Activated CD8-positive, alpha-beta T cell treated with anti-CD3 and anti-CD28 coated beads for 36 hours (primary cell): Measurements from ENCODE around the gene SPRY4. TPM values are rescaled to one million over a fixed set of nuclear protein-coding genes. Genes with fewer than 3 reads are reported as not detected.

Source experiments
- ATAC-seq: fragments of 200-7000 bp; cut with Tn5 transposase; one replicate; pipeline ENCODE4 v1.10.0; 2021; ENCODE audit warnings: mild to moderate bottlenecking, moderate library complexity
- CTCF ChIA-PET: fragments of 350-600 bp; sonication (Branson Sonifier 250); formaldehyde crosslinking; loops from one replicate; lab custom pipeline; 2021; ENCODE audit warnings: antibody characterized with exemption; lab: Charles Lee
- POLR2A ChIA-PET: fragments of 350-600 bp; sonication (Branson Sonifier 250); formaldehyde crosslinking; loops from one replicate; lab custom pipeline; 2021; ENCODE audit warnings: antibody characterized with exemption; lab: Charles Lee
- DNase-seq: peaks from one replicate; pipeline ENCODE4 v3.0.0-alpha.2; 2020
- H3K27ac Mint-ChIP-seq: one replicate; pipeline ENCODE4 v1.8.0; 2021; ENCODE audit warnings: mild to moderate bottlenecking, mixed read lengths
- H3K27me3 Mint-ChIP-seq: one replicate; pipeline ENCODE4 v1.8.0; 2021; ENCODE audit warnings: mixed read lengths
- H3K36me3 Mint-ChIP-seq: one replicate; pipeline ENCODE4 v1.8.0; 2021; ENCODE audit warnings: low read depth, mixed read lengths
- H3K4me1 Mint-ChIP-seq: one replicate; pipeline ENCODE4 v1.8.0; 2021; ENCODE audit warnings: low read depth, mixed read lengths
- H3K4me3 Mint-ChIP-seq: one replicate; pipeline ENCODE4 v1.8.0; 2021; ENCODE audit warnings: mild to moderate bottlenecking, moderate library complexity, mixed read lengths
- H3K9me3 Mint-ChIP-seq: one replicate; pipeline ENCODE4 v1.8.0; 2021; ENCODE audit warnings: mixed read lengths
- CTCF ChIP-seq: fragments of 200-600 bp; IDR thresholded peaks from one replicate; pipeline ENCODE4 v1.8.0; 2022; ENCODE audit warnings: antibody characterized with exemption, mild to moderate bottlenecking
- intact Hi-C: fragments of 100-400 bp; cut with micrococcal nuclease; formaldehyde crosslinking; loops from one replicate; pipeline ENCODE4 v1.10.0; 2022
- total RNA-seq, 2 experiments: library from RNA; stranded (reverse); gene quantifications; one replicate each; pipeline ENCODE4 v1.2.3, GENCODE V29; 2021

SPRY4 gene
- total RNA-seq, 2 experiments from 2014 or later: 0.90 to 1.0 TPM

GRCh38 chr5:142314109-142314508, 10.7 kb downstream of the SPRY4 start:
- intact Hi-C loops: no loop called here
- Mint-ChIP-seq H3K27me3 (peaks cover 2% of the 10 kb centered on the region), H3K9me3 (no peaks in the 10 kb centered on the region), H3K4me1 (peaks cover 15% of the 10 kb centered on the region), H3K27ac (no peak overlapping the region), H3K36me3 (no peaks in the 10 kb centered on the region), H3K4me3 (no peak overlapping the region)
- no peak for ATAC-seq
- no peak for TF ChIP-seq CTCF
- ChIA-PET CTCF (no interaction called here), POLR2A (no interaction called here)
- DNase-seq: no peak

GRCh38 chr5:142313682-142314081, 11.1 kb downstream of the SPRY4 start:
- DNase-seq: no peak
- Mint-ChIP-seq H3K4me1 (peaks cover 12% of the 10 kb centered on the region), H3K27ac (no peak overlapping the region), H3K4me3 (no peak overlapping the region), H3K27me3 (peaks cover 2% of the 10 kb centered on the region), H3K9me3 (no peaks in the 10 kb centered on the region), H3K36me3 (no peaks in the 10 kb centered on the region)
- ChIA-PET POLR2A (no interaction called here), CTCF (no interaction called here)
- no peak for ATAC-seq
- intact Hi-C loops: no loop called here
- TF ChIP-seq CTCF: no peak

- POLR2A ChIA-PET: no interaction called here
- no peak for TF ChIP-seq CTCF
- no peak overlapping the region for H3K27ac Mint-ChIP-seq
Measured at GRCh38 chr5:142313275-142313674, 11.5 kb downstream of the SPRY4 start.

GRCh38 chr5:142312399-142312798, 12.4 kb downstream of the SPRY4 start:
- Mint-ChIP-seq H3K4me1 (peaks cover 12% of the 10 kb centered on the region), H3K9me3 (no peaks in the 10 kb centered on the region), H3K36me3 (no peaks in the 10 kb centered on the region), H3K27me3 (no peaks in the 10 kb centered on the region), H3K27ac (no peak overlapping the region), H3K4me3 (no peak overlapping the region)
- intact Hi-C loops: no loop called here
- no peak for TF ChIP-seq CTCF
- no peak for ATAC-seq
- ChIA-PET POLR2A (interaction anchor here (0.5 kb wide), 1 partner anchor 10 kb away, joined by 3 read pairs; no protein-coding TSS in a partner anchor), CTCF (interaction anchor here (0.7 to 1.7 kb wide), 2 partner anchors 10 to 117 kb away, joined by 3 to 5 read pairs; no protein-coding TSS in a partner anchor)
- no peak for DNase-seq

More at GRCh38 chr5:142313275-142313674, 11.5 kb downstream of the SPRY4 start:
- Mint-ChIP-seq H3K9me3 (no peaks in the 10 kb centered on the region), H3K4me3 (no peak overlapping the region), H3K36me3 (no peaks in the 10 kb centered on the region), H3K27me3 (peaks cover 2% of the 10 kb centered on the region), H3K4me1 (peaks cover 12% of the 10 kb centered on the region)
- intact Hi-C loops: no loop called here
- ATAC-seq (no peak), DNase-seq (no peak)
- CTCF ChIA-PET: no interaction called here

GRCh38 chr5:142311725-142312124, 13.1 kb downstream of the SPRY4 start:
- no peak for ATAC-seq
- no peak for TF ChIP-seq CTCF
- intact Hi-C loops: no loop called here
- Mint-ChIP-seq H3K4me1 (peaks cover 10% of the 10 kb centered on the region), H3K27ac (no peak overlapping the region), H3K27me3 (no peaks in the 10 kb centered on the region), H3K4me3 (no peak overlapping the region), H3K9me3 (no peaks in the 10 kb centered on the region), H3K36me3 (no peaks in the 10 kb centered on the region)
- CTCF ChIA-PET: interaction anchor here (0.7 to 1.7 kb wide), 2 partner anchors 10 to 13 kb away, joined by 4 to 5 read pairs; partner anchors contain the start of gene SPRY4
- DNase-seq: no peak
- POLR2A ChIA-PET: interaction anchor here (0.5 kb wide), 1 partner anchor 10 kb away, joined by 3 read pairs; no protein-coding TSS in a partner anchor
